Inferior parietal cortex (tissue), 1 donor: Measurements from ENCODE around the gene ABCC10.
"Not testable (repeated sequence)": the region's sequence is repeated elsewhere in the genome, so short reads cannot be mapped to it uniquely, and the experiment has no call there.

Source experiments
- DNase-seq: peaks from one replicate; pipeline ENCODE4 v3.0.0-alpha.2; 2016; ENCODE audit errors: extremely low spot score

ABCC10 gene

GRCh38 chr6:43444036-43444435 lies 16.7 kb downstream of the ABCC10 start:
- no peak for DNase-seq

DNA sequence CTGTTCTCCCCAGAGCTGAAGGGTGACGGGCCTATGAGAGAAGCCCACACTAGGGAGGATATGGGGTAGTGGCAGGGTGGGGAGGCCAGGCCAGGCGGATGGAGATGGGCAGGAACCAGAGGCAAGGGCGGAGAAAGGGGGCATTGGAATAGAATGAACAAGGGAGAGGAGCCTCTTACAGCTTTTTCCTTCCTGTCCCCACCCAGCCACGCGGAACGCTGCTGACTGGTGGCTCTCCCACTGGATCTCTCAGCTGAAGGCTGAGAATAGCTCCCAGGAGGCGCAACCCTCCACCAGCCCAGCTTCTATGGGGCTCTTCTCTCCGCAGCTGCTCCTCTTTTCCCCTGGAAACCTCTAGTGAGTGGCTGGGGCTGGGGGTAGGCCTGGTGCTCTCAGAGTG lies 17.2 kb downstream of the ABCC10 start:
- DNase-seq, result no peak

- no peak for DNase-seq
Observed at GRCh38 chr6:43445576-43445975, 18.2 kb downstream of the ABCC10 start.

DNA sequence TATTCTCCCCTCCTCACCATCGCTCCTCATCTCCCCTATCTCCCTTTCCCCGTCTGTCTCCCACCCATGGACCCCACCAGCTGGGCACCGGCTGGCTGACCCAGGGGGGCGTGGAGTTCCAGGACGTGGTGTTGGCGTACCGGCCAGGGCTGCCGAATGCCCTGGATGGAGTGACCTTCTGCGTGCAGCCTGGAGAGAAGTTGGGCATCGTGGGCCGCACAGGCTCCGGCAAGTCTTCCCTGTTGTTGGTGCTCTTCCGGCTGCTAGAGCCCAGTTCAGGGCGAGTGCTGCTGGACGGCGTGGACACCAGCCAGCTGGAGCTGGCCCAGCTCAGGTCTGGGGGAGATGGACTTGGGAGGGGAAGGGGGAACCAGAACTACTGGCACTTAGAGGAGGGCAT lies 20.3 kb downstream of the ABCC10 start:
- DNase-seq, result no peak

DNA sequence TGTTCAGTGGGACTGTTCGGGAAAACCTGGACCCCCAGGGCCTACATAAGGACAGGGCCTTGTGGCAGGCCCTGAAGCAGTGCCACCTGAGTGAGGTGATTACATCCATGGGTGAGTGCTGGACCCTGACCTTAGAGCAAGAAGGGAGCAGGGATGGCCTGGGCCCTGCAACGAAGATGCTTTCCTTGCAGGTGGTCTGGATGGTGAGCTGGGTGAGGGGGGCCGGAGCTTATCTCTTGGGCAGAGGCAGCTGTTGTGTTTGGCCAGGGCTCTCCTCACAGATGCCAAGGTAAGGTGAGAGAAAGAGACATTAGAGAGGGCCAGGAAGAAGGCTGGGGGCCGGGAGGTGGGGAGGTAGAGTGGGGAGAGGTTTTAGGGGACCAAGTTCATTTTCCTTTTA lies 21.6 kb downstream of the ABCC10 start:
- DNase-seq, result no peak

DNA sequence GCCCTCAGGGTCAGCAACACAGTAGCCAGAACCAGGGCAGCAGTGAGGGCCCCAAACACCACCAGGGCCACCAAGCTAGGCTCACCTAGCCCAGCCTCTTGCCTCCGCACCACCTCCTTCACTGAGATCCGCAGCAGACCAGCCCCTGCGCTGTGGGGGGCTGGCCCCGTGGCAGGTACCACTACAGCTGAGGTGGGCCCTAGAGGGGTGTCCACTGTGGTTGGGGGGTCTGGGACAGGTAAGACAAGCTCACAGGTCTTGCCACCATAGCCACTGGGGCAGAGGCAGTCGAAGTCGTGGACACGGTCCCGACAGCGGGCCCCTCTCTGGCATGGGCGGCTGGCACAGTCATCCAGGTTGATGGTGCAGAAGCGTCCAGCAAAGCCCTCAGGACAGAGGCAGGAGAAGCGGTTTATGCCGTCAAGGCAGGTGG lies 23.4 kb downstream of the ABCC10 start:
- DNase-seq, result no peak

DNA sequence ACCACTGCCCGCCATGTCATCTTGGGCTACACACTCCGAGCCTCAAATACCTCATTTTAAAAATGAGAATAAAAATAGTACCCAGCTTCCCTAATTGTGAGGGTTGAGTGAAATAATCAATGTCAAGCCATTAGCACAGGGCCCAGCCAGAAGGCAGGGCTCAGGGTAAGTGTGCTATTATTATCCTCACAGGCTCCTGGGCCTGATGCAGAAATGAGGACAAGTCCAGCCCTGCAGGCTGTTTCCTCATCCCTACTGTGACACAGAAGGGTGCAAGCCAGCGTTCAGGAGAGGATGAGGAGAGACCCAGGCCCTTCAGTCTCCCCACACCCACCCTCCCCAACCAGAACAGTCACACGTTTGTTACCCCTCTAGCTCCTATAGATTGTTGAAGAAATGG lies 24.0 kb downstream of the ABCC10 start:
- DNase-seq, result no peak

DNA sequence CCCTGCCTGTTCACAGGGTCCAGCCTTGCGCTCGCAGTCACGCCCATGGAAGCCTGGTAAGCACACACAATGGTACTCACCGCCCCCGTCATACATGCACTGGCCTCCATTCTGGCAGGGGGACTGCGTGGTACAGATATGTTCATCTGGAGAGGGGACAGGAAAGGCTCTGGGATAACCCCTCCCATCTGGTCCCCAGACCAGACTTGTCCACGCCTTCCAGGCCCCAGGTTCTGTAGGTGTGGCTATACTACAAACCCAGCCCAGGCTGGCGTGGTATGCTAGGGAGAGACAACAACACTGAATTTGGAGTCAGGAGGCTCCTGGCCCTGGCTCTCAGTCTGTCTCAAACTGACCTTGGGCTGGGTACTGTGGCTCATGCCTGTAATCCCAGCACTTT lies 24.6 kb downstream of the ABCC10 start:
- no peak for DNase-seq

- DNase-seq, result no peak
Observed at GRCh38 chr6:43452896-43453295, 25.6 kb downstream of the ABCC10 start.

DNA sequence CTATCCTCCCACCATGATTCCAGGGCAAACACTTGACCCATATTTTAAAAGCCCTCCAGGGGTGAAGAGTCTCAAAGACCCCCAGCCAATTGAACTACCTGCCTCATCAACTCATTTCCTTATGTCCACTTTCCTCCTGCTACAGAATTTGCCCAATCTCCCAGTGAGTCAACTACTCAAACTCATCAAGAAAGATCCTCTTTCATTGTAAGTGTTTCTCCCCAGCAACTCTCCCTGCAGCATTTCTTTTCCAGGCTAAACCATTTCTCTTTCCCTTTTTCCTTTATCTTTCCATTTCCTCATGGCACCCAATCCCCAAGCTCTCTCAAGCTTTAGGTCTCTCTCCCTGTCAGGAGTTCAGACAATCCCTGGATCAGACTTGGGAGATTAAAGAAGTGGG lies 26.5 kb downstream of the ABCC10 start:
- DNase-seq, result no peak

DNA sequence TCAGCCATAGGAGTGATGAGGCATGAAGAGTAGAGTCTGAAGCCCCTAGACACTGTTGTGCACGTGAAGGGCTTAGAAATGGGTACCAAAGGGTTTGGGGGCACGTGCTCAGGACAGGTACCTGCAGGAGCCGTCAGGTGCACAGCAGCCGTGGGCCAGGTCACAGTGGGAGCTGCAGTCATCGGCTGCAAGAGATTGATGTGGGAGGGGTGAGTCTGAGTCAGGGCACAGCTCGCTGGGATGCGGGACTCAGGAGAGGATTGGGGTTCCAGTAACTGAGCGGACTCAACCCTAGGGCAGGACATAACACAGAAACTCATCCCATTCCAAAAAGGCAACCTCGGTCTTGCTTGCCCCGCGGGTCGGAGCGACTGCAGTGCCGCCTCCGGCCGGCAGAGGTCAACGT lies 27.0 kb downstream of the ABCC10 start:
- peak; percentile 80 for DNase-seq

GRCh38 chr6:43454696-43455530 lies 27.6 kb downstream of the ABCC10 start:
- DNase-seq, result no peak

DNA sequence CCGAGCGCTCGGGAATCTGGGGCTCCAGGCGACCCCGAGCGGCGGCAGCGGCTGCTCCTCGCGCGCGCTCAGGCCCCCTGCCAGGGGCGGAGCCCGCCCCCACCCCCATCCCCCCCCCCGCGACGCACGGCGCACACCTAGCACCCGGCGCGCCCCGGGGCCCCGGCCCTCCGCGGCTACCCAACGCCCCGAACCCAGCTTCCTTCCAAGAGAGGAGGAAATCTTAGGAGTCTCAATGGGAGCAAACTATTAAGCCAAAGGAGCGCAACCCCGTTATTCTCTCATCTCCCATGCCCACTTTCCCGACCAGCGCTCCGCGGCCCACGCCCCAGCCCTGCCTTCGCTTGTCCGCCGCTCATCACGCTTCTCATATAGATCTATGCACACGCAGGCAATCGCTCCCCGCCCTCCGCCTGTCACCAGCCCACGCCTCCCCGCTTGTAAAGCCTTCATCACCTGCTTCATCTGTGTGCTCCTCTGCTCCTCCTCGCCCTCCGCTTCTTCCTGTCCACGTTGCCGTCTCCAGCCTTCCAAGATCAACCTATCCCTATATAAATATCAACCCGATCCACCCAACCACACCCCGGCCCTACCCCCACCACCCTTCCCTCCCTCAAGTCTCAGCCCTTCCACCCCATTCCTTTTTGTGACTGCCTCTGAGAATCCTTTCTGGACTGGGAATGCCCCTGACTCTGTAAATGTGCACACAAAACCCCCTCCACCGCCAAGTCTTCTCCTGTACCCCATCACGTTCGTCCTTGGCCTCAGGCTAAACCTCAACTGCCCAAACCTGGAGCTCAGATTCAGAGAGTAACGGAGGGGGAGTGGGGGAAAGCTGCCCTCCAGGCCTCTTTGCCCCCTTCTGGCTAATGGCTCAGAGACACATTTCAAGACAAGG lies 28.4 kb downstream of the ABCC10 start, which contains the start of gene DLK2:
DLK2 (minus strand) TSS at position 18 of the 898 bp plus-strand sequence. CDS start 723 bp downstream, outside the sequence.
- DNase-seq, result peak; percentile 11

- no peak for DNase-seq
Observed at GRCh38 chr6:43457643-43458042, 30.3 kb downstream of the ABCC10 start.

DNA sequence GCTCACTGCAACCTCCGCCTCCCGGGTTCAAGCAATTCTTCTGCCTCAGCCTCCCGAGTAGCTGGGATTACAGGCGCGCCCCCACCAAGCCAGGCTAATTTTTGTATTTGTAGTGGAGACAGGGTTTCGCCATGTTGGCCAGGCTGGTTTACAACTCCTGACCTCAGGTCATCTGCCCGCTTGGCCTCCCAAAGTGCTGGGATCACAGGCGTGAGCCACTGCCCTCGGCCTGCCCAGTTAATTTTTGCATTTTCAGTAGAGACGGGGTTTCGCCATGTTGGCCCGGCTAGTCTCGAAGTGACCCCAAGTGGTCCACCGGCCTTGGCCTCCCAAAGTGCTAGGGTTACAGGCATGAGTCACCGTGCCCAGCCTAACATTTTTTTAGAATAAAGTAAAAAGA lies 30.8 kb downstream of the ABCC10 start:
- not testable (repeated sequence) for DNase-seq

DNA sequence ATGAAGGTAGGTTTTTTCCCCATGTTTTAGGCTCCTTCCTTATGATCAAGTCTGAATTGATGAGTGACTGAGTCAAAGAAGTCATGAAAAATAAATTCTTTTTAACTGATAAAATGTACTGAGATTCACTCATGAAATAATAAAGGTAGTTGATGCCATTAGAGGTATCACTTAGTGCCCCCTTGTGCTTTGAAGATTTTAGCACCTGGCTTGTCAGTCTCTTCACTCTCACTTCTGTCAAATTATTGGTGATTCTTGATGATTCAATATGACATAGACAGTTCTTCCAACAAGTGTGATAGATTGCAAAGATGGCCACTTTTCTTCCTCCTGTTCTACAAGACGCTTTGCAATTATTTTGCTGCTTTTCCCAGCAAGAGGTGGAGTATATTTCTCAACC lies 32.2 kb downstream of the ABCC10 start:
- DNase-seq, result no peak

GRCh38 chr6:43460032-43460431 lies 32.7 kb downstream of the ABCC10 start:
- DNase-seq, result no peak

DNA sequence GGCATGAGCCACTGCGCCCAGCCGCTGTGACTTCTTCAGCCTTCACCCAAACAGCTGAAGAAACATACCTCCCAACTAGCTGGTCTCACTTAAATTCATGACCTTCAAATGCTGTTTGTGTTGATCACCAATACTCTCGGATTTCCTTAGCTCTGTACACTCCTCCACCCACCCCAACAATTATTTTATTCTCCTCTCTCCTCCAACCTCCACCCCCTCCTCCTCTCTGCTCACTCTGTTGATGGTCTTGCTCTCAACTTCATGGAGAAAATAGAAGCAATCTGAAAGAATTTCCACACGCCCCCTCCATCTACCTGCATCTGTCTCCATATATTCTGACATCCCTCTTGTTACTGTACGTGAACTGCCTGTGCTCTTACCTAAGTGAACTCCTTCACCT lies 34.6 kb downstream of the ABCC10 start:
- DNase-seq, result no peak

DNA sequence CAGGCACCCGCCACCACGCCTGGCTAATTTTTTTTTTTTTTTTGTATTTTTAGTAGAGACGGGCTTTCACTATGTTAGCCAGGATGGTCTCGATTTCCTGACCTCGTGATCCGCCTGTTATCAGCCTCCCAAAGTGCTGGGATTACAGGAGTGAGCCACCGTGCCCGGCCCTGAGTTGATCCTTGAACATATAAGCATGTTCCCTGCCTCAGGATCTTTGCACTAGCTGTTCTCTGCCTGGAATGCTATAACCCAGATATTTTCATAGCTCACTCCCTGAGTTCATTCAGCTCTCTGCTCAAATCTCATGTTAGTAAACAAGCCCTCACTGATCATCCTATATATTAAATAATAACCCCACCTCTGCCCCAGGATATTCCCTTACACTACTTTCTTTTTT lies 37.0 kb downstream of the ABCC10 start:
- no peak for DNase-seq

DNA sequence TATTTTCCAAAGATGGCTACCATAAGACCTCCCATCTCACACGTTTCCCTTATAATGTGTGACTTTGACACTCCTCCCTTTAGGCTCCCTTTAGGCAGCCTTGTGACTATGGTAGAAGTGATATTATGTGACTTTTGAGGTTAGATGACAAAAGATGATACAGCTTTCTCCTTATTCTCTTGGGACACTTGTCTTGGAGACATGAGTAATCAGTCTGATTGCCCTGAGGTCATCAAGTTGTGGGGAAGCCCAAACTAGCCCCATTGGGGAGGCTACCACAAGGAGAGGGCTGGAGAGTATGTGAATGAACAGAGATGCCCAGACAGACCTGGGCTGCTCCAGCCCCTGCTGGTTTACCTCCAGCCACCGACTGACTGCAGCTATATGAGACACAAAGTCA lies 38.6 kb downstream of the ABCC10 start:
- DNase-seq, result no peak

GRCh38 chr6:43467265-43467664 lies 39.9 kb downstream of the ABCC10 start:
- not testable (repeated sequence) for DNase-seq

- no peak for DNase-seq
Observed at GRCh38 chr6:43467752-43468151, 40.4 kb downstream of the ABCC10 start.

DNA sequence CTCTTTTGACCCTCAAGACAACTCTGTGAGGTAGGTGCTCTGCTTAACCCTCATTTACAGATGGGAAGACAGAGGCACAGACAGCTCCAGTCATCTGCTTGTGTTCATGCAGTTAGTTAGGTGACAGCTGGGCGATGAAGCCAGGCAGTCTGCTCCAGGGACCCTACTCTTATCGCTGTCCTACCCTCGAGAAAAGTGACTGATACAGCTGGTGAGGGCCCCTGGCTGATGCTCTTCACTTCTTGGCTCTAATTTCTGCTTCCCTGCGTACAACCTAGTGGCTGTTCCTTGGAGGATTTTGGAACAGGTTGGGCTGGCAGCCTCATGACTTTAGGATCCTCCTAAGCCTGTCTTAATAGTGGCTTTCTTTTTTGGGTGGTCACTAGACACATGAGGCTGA lies 40.9 kb downstream of the ABCC10 start:
- no peak for DNase-seq
